Activated naive CD4-positive, alpha-beta T cell treated with anti-CD3 and anti-CD28 coated beads, Interleukin-2, amount 50 U/mL, for 72 hours (primary cell): ENCODE data around the gene RTP4. TPM values are rescaled to one million over a fixed set of nuclear protein-coding genes. Genes with fewer than 3 reads are reported as not detected.
"Not testable (repeated sequence)": the region's sequence is repeated elsewhere in the genome, so short reads cannot be mapped to it uniquely, and the experiment has no call there.

ENCODE experiments used
- ATAC-seq, 2 donors: fragments of 150-1000 bp; cut with Tn5 transposase; 2 replicates each; pipeline ENCODE4 v1.10.0; 2021; ENCODE audit warnings: mild to moderate bottlenecking in 2 of 2, moderate library complexity in 2 of 2
- DNase-seq, 2 donors: peaks; one replicate each; pipeline ENCODE4 v3.0.0; 2021 to 2022; ENCODE audit warnings: low spot score in 2 of 2
- H3K27ac Mint-ChIP-seq, 2 donors: one replicate each; pipeline ENCODE4 v1.8.0; 2022; ENCODE audit warnings: mild to moderate bottlenecking in 2 of 2, mixed read lengths in 2 of 2
- H3K36me3 Mint-ChIP-seq, 2 donors: one replicate each; pipeline ENCODE4 v1.8.0; 2022; ENCODE audit warnings: mixed read lengths in 2 of 2
- H3K9me3 Mint-ChIP-seq, 2 donors: one replicate each; pipeline ENCODE4 v1.8.0; 2022; ENCODE audit warnings: mixed read lengths in 2 of 2
- total RNA-seq, 2 donors: library from RNA; stranded (reverse); gene quantifications; one replicate each; pipeline ENCODE4 v1.2.3, GENCODE V29; 2022

Gene RTP4
- total RNA-seq, 2 donors from 2014 or later = 1.3 to 3.6 TPM

- H3K27ac Mint-ChIP-seq, DNase-seq, H3K9me3 Mint-ChIP-seq, ATAC-seq, H3K36me3 Mint-ChIP-seq: not testable (repeated sequence)
These were observed 44.0 kb downstream of the RTP4 start for GRCh38 chr3:187411991-187412781.

Other genes starting within 250 kb of the RTP4 start
- 10 to 100 TPM; 15.5 to 19.3 TPM for gene RPL39L, start 228.9 kb upstream of the RTP4 start, total RNA-seq
- gene RTP1, start 170.9 kb upstream of the RTP4 start, total RNA-seq = not detected
- not detected for gene MASP1, start 76.6 kb upstream of the RTP4 start, total RNA-seq